NCI-H774 (cell line): ENCODE results near the gene TMCC1.
"Not testable (repeated sequence)": the region's sequence is repeated elsewhere in the genome, so short reads cannot be mapped to it uniquely, and the experiment has no call there.

Source experiments
- DNase-seq: peaks from one replicate; lab custom pipeline; 2025; lab: John Stamatoyannopoulos, UW

The TMCC1 gene

DNA sequence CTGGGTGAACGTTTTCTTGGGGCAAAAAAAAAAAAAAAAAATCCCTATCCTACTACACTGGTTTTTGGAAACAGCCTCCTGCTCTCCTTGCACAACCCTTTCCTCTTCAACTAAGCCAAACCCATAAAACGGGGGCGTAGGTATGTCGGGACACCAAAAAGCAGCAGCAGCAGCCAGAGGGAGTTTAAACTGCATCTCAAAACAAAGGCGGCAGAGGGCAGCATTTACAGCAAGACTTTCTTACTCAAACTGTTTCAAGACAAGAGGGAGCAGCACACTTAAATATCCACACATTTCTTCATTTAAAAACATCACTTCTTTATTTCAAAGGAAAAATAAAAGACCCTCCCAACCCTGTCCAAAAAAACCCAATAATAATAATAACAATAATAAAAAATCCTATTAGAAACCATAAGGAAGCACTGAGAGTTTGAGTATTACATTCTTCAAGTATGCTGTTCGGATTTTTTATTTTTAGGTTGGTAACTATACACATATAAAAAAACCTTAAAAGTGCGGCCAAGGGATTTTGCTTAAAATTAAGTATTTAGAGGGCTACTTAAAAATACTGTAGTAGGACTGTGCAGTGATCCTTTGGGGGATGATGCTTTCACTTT is 243.1 kb downstream of the TMCC1 start:
- no peak for DNase-seq

- DNase-seq: no peak
Measured at GRCh38 chr3:129648391-129648790, 245.1 kb downstream of the TMCC1 start.

- DNase-seq: no peak
Measured at GRCh38 chr3:129645286-129645685, 248.2 kb downstream of the TMCC1 start.

GRCh38 chr3:129644836-129645235 is 248.7 kb downstream of the TMCC1 start:
- DNase-seq: no peak

GRCh38 chr3:129641567-129642260 is 251.8 kb downstream of the TMCC1 start:
- DNase-seq: not testable (repeated sequence)

DNA sequence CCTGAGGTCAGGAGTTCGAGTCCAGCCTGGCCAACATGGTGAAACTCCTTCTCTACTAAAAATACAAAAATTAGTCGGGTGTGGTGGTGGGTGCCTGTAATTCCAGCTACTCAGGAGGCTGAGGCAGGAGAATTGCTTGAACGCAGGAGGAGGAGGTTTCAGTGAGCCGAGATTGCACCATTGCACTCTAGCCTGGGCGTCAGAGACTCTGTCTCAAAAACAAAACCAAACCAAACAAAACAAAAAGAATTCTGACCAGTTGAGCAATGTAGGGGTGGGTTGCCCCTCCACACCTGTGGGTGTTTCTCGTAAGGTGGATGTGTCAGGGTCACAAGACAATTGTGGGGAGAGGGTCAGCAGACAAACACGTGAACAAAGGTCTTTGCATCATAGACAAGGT is 252.5 kb downstream of the TMCC1 start:
- DNase-seq: not testable (repeated sequence)

DNA sequence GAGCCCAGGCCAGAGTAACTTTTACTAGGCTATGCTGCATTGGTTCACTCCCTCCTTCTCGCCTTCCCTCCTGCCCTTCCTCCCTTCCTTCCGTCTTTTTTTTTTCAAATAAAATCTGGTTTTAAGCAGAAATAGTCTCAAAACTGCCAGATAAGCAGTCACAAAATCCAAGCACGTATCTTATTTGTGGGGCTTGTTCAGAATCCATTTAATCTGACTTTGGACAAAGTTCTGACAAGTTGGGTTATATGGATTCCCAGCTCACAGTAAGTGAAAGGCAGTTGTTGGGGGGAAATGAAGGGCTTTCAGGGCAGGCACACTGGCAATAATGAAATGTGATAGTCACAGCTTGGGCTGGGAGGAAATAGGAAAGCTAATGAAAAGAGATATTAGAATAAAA is 255.0 kb downstream of the TMCC1 start:
- no peak for DNase-seq

DNA sequence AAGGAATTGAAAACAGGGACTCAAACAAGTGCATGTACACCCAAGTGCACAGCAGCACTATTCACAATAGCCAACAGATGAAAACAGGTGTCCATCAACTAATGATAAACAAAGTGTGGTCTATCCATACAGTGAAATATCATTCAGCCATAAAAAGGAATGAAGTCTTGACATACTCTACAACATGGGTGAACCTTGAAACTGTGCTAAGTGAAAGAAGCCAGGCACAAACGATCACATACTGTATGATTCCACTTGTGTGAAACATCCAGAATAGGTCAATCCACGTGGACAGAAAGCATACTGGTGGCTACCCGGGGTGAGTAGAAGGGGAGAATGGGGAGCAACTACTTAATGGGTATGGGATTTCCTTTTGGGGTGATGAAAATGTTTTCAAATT is 257.4 kb downstream of the TMCC1 start:
- no peak for DNase-seq

GRCh38 chr3:129635656-129636055 is 257.9 kb downstream of the TMCC1 start:
- DNase-seq: no peak

DNA sequence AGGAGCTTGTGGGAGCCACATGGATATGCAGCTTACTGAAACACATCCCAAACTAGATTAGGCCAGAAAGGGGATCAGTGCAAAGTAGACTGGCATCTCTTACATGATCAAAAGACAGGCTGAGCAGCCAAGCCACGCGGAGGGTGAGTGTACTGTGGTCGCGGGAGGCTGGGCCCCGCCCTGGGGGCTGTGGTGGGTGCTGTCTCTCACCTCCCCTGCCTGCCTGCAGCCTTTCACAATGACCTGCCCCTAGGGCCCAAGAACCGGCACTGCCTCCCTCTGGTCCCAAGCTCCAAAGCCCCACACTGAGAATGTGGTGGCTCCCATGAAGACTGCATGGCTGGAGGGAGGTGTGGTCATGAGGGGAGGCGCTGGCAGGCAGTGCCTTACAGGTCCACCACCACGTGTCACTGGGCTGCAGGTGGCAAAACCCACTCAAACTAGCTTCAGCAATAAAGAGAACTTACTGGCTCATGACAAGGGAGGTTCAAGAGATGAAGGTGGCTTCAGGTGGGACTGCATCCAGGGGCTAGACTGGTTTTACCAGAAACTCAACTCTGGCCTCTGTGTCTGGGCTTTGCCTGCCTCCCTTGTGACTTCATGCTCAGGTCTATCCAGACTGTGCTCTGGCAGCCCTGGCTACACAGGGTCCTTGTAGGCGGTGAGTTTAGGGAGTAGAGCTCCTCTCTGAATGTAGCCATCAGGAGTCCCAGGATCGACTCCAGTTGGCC is 259.6 kb downstream of the TMCC1 start:
- DNase-seq: no peak

DNA sequence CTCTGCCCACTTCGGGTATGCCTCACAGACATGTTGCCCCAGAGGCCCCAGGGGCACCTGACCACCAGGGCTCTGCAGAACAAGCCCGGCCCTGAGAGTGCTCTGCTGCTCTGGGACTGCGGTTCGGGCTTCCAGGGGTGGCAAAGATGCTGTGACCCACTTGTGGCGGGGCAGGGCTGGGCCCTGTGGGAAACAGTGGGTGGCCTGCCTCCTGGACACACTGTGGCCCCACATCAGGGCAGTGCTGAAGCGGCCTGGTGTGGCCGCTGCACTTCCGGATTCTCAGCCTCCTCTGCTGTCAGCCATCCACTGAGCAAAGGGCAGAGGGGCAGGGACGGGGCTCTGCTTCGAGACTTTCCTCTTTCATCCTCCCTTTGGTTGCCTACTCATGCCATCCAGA is 260.5 kb downstream of the TMCC1 start:
- no peak for DNase-seq

GRCh38 chr3:129632556-129632955 is 261.0 kb downstream of the TMCC1 start:
- no peak for DNase-seq

DNA sequence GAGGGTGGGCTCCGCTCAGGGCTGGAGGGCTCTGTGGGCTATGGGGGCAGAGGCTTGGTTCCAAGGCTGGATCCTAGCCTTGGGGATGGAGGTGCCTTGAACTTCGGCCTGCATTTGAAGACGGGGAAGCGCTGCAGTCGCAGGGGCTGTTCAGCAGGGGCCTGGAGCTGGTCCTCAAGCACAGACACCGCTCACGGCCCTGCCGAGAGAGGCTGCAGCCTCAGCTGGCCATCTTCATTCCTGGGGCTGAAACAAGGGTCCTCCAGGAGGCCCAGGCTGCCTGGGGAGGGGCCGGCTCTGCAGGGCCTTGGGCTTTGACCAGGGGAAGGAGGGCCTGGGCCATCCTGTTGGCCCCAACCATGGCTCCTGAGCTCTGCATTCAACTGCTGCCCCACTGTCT is 261.5 kb downstream of the TMCC1 start:
- DNase-seq: no peak

GRCh38 chr3:129629011-129629410 is 264.5 kb downstream of the TMCC1 start:
- no peak for DNase-seq

- no peak for DNase-seq
Measured at GRCh38 chr3:129628169-129628522, 265.4 kb downstream of the TMCC1 start.

DNA sequence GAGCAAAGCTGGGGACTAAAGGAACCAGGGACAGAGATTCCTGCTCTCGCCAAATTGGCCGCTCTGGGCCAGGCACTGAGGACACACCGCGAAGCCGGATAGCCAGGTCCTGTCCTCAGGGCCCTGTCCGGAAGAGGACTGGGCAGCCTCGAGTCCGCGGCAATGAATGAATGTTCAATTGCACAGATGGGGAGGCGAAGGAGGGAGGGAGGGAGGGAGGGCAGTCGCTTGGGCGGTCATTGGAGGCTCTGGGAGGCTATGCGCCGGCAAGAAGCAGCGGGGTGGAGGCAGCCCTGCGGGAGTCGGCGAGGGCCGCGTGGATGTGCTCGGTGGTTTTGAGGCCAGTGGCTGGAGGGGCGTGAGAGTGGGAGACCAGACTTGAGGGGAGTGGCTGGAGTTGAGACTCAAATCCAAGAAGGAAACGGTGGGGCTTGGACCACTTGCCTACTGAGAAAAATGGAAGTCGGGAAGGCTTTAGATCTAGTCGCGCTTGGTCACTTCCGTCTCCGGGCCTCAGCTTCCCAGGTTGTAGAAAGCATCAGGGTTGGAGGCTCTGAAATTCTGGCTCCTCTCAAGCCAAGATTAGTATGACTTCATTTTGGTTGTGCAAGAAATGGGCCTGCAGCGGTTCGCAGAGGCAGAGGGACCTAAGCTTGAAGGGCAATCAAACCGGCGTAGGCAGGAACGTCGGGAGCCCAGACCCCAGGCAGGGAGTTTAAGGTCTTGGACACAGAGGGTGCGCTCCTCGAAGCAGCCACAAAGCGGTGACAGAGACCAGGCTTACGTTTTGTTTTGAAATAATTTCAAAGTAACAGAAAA is 266.0 kb downstream of the TMCC1 start:
- DNase-seq: peak; percentile 58

GRCh38 chr3:129626744-129627349 is 266.7 kb downstream of the TMCC1 start:
- DNase-seq: peak; percentile 90

DNA sequence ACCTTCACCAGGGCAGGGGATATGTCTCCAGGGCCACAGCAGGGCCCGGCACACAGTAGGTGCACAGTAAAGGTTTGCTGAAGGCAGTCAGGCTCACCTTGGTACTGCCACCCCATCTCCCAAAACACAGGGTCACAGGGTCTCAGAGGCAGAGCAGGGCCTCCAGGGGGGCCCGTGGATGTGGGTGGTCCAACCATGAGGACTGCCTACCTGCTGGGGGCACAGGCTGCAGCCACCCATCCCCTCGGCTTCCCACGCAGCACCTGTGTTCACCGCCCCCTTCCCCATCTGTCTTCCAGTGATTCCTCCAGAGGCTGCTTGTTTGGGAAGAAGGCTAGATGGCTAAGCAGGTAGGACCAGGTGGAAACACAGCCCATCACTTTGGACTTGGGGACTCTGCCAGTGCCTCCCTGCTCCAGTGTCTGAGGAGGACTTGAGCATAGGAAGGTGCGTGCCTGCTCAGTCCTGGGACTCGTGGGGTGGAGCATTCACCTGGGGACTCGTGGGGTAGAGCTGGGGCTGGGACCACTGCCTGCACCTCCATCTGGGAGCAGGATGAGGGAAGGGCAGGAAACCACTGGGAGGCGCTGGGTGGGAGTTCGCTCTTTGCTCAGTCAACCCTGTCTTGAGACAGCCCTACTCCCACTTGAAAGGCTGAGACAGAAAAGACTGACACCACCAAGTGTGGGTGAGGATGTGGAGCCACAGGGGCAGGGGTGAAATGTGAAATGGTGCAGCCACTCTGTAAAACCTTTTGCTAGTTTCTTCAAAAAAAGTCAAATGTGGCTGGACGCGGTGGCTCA is 268.2 kb downstream of the TMCC1 start:
- DNase-seq: no peak

DNA sequence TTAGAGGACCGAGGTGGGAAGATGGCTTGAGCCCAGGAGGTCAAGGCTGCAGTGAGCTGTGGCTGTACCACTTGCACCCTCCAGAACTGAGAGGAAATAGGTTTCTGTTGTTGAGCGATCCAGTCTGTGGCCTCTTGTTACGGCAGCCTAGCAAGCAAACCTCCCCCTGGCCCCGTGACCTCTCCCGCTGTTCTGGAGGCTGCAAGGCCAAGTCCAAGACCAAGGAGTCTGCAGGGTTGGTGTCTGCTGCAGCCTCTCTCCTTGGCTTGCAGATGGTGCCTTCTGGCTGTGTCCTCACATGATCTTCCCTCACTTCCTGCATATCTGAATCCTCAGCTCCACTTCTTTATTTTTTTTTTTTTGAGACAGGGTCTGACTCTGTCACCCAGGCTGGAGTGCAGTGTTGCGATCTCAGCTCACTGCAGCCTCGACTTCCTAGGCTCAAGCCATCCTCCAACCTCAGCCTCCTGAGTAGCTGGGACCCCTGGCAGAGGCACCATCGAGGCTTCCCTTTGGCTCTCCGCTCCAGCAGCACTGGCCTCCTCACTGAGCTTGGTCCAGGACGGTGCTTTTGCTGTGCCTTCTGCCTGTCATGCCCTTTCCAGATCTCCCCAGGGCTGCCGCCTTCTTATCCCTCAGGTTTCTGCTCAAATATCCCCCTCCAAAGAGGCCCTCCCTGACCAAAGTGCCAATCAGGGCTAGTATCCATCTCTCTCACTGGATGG is 269.0 kb downstream of the TMCC1 start:
- no peak for DNase-seq

GRCh38 chr3:129623447-129624118 is 269.9 kb downstream of the TMCC1 start:
- DNase-seq: no peak
